Stimulated activated CD4-positive, alpha-beta T cell treated with anti-CD3 and anti-CD28 coated beads, TNF-alpha, amount 100 ng/mL, for 4 hours (primary cell): ENCODE results near the gene SORBS1.
"Not testable (repeated sequence)": the region's sequence is repeated elsewhere in the genome, so short reads cannot be mapped to it uniquely, and the experiment has no call there.

Experiments
- DNase-seq, 3 experiments: peaks; one replicate each; pipeline ENCODE4 v3.0.0-alpha.2; 2020; ENCODE audit warnings: low read depth in 3 of 3

SORBS1 gene

GRCh38 chr10:95350830-95351228, 210.3 kb downstream of the SORBS1 start:
- no peak for DNase-seq

- no peak for DNase-seq
Observed at GRCh38 chr10:95350219-95350829, 210.8 kb downstream of the SORBS1 start.

GRCh38 chr10:95347402-95347766, 213.8 kb downstream of the SORBS1 start:
- not testable (repeated sequence) for DNase-seq

GRCh38 chr10:95346715-95347401, 214.3 kb downstream of the SORBS1 start:
- no peak for DNase-seq

- DNase-seq = no peak
Observed at GRCh38 chr10:95343573-95343972, 217.6 kb downstream of the SORBS1 start.

- DNase-seq = no peak
Observed at GRCh38 chr10:95341716-95342130, 219.4 kb downstream of the SORBS1 start.

GRCh38 chr10:95339863-95340262, 221.3 kb downstream of the SORBS1 start:
- DNase-seq = no peak

GRCh38 chr10:95337423-95338160, 223.6 kb downstream of the SORBS1 start:
- DNase-seq = no peak

- DNase-seq = no peak
Observed at GRCh38 chr10:95336702-95337101, 224.5 kb downstream of the SORBS1 start.

- no peak for DNase-seq
Observed at GRCh38 chr10:95335933-95336699, 225.1 kb downstream of the SORBS1 start.

GRCh38 chr10:95334805-95335144, 226.4 kb downstream of the SORBS1 start:
- no peak for DNase-seq

- no peak for DNase-seq
Observed at GRCh38 chr10:95333997-95334804, 227.0 kb downstream of the SORBS1 start.

- DNase-seq = no peak
Observed at GRCh38 chr10:95332666-95333249, 228.4 kb downstream of the SORBS1 start.

- no peak for DNase-seq
Observed at GRCh38 chr10:95331596-95332130, 229.5 kb downstream of the SORBS1 start.

- no peak for DNase-seq
Observed at GRCh38 chr10:95330966-95331453, 230.2 kb downstream of the SORBS1 start.

- no peak for DNase-seq
Observed at GRCh38 chr10:95329296-95329695, 231.9 kb downstream of the SORBS1 start.

- DNase-seq = no peak
Observed at GRCh38 chr10:95328013-95328412, 233.2 kb downstream of the SORBS1 start.

GRCh38 chr10:95327367-95327766, 233.8 kb downstream of the SORBS1 start:
- no peak for DNase-seq

GRCh38 chr10:95326396-95326795, 234.8 kb downstream of the SORBS1 start:
- DNase-seq = no peak

- DNase-seq = no peak
Observed at GRCh38 chr10:95325863-95326262, 235.3 kb downstream of the SORBS1 start.
